Breast epithelium (tissue), 3 donors: ENCODE data around the gene THSD7B.

Experiments used
- POLR2A ChIP-seq: fragments of 450-650 bp; IDR thresholded peaks from one replicate; pipeline ENCODE4 v1.6.1; 2016; ENCODE audit warnings: antibody characterized with exemption, mild to moderate bottlenecking, moderate library complexity
- TF ChIP-seq, protein P1 (sequence below), 3 donors: fragments of 450-650 bp; IDR thresholded peaks; one replicate each; pipeline ENCODE4 v1.5.1; 2016 to 2017; ENCODE audit warnings: antibody characterized with exemption in 3 of 3, mild to moderate bottlenecking in 3 of 3, moderate library complexity in 3 of 3

DNA sequence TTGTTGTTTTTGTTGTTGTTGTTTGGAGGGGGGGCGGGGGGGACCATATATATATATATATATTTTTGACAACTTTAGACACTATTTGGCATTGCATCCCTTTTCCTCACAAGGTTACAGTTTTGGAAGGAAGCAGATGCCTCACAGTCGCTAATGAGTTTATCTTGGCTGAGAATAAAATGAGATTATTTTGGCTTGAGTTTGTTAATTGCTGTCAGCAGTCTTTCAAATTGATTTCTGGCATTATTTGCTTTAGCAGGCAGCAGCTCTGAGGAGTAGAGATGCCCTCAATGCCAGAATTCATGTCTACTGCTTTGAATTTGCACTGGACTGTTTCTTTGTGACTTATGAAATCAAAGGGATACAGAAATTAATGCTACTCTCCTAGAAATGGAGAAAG is 603.8 kb downstream of the THSD7B start:
- TF ChIP-seq, protein P1, sequence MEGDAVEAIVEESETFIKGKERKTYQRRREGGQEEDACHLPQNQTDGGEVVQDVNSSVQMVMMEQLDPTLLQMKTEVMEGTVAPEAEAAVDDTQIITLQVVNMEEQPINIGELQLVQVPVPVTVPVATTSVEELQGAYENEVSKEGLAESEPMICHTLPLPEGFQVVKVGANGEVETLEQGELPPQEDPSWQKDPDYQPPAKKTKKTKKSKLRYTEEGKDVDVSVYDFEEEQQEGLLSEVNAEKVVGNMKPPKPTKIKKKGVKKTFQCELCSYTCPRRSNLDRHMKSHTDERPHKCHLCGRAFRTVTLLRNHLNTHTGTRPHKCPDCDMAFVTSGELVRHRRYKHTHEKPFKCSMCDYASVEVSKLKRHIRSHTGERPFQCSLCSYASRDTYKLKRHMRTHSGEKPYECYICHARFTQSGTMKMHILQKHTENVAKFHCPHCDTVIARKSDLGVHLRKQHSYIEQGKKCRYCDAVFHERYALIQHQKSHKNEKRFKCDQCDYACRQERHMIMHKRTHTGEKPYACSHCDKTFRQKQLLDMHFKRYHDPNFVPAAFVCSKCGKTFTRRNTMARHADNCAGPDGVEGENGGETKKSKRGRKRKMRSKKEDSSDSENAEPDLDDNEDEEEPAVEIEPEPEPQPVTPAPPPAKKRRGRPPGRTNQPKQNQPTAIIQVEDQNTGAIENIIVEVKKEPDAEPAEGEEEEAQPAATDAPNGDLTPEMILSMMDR (IDR thresholded peaks at IDR 0.05) = no peak
- no peak for TF ChIP-seq POLR2A
